Effector memory CD8-positive, alpha-beta T cell (primary cell): ENCODE results near the gene VAPB.
"Not testable (repeated sequence)": the region's sequence is repeated elsewhere in the genome, so short reads cannot be mapped to it uniquely, and the experiment has no call there.

Experiments
- ATAC-seq: fragments of 150-1000 bp; cut with Tn5 transposase; replicated peaks from 2 replicates; pipeline ENCODE4 v1.10.0; 2021; ENCODE audit warnings: mild to moderate bottlenecking, moderate library complexity
- DNase-seq, 3 experiments: peaks; one replicate each; pipeline ENCODE4 v3.0.0; 2021
- H3K27ac Mint-ChIP-seq, 2 donors: one replicate each; pipeline ENCODE4 v1.8.0; 2022; ENCODE audit warnings: mild to moderate bottlenecking in 2 of 2, mixed read lengths in 2 of 2, moderate library complexity in 2 of 2
- H3K27me3 Mint-ChIP-seq, 2 donors: one replicate each; pipeline ENCODE4 v1.8.0; 2022; ENCODE audit warnings: mixed read lengths in 2 of 2
- H3K36me3 Mint-ChIP-seq: one replicate; pipeline ENCODE4 v1.8.0; 2022; ENCODE audit warnings: mild to moderate bottlenecking, moderate library complexity, mixed read lengths; ENCODE audit not compliant: insufficient read depth
- H3K4me1 Mint-ChIP-seq, 2 donors: one replicate each; pipeline ENCODE4 v1.8.0; 2022; ENCODE audit warnings: low read depth in 2 of 2, mixed read lengths in 2 of 2
- H3K4me3 Mint-ChIP-seq, 2 donors: one replicate each; pipeline ENCODE4 v1.8.0; 2022; ENCODE audit warnings: mild to moderate bottlenecking in 2 of 2, mixed read lengths in 2 of 2, moderate library complexity in 2 of 2
- H3K9me3 Mint-ChIP-seq, 2 donors: one replicate each; pipeline ENCODE4 v1.8.0; 2022; ENCODE audit warnings: mixed read lengths in 2 of 2

Gene VAPB

GRCh38 chr20:58421497-58421850 is 32.4 kb downstream of the VAPB start:
- Mint-ChIP-seq H3K4me1 (peaks cover 15 to 18% of the 10 kb centered on the region in 2 donors), H3K36me3 (peaks cover 18% of the 10 kb centered on the region), H3K4me3 (no peak overlapping the region), H3K27me3 (no peaks in the 10 kb centered on the region), H3K27ac (peak overlapping the region in 1 of 2 donors; percentile 58), H3K9me3 (no peaks in the 10 kb centered on the region)
- ATAC-seq (no peak), DNase-seq (no peak)

GRCh38 chr20:58424218-58424969 is 35.4 kb downstream of the VAPB start:
- ATAC-seq (no peak), DNase-seq (no peak)
- Mint-ChIP-seq H3K9me3 (no peaks in the 10 kb centered on the region), H3K36me3 (peaks cover 21% of the 10 kb centered on the region), H3K4me3 (no peak overlapping the region), H3K27ac (peak overlapping the region; percentile 30 to 63), H3K27me3 (no peaks in the 10 kb centered on the region), H3K4me1 (peaks cover 11 to 12% of the 10 kb centered on the region in 2 donors)

- H3K4me1 Mint-ChIP-seq: peaks cover 18 to 20% of the 10 kb centered on the region in 2 donors
- ATAC-seq, H3K27ac Mint-ChIP-seq: not testable (repeated sequence)
These were observed 38.5 kb downstream of the VAPB start for GRCh38 chr20:58427571-58427970.

GRCh38 chr20:58428364-58428763 is 39.3 kb downstream of the VAPB start:
- no peaks in the 10 kb centered on the region for H3K27me3 Mint-ChIP-seq
- H3K36me3 Mint-ChIP-seq: peaks cover 10% of the 10 kb centered on the region
- no peak overlapping the region for H3K4me3 Mint-ChIP-seq
- no peaks in the 10 kb centered on the region for H3K9me3 Mint-ChIP-seq
- ATAC-seq (no peak), DNase-seq (no peak)
- H3K27ac Mint-ChIP-seq: no peak overlapping the region
- H3K4me1 Mint-ChIP-seq: peaks cover 25 to 27% of the 10 kb centered on the region in 2 donors

More at GRCh38 chr20:58427571-58427970, 38.5 kb downstream of the VAPB start:
- not testable (repeated sequence) for DNase-seq, H3K27me3 Mint-ChIP-seq, H3K4me3 Mint-ChIP-seq, H3K9me3 Mint-ChIP-seq
- H3K36me3 Mint-ChIP-seq: peaks cover 14% of the 10 kb centered on the region

GRCh38 chr20:58429303-58429702 is 40.3 kb downstream of the VAPB start:
- Mint-ChIP-seq H3K27me3 (no peaks in the 10 kb centered on the region), H3K4me1 (peaks cover 29 to 30% of the 10 kb centered on the region in 2 donors), H3K9me3 (no peaks in the 10 kb centered on the region), H3K27ac (no peak overlapping the region), H3K36me3 (peaks cover 10% of the 10 kb centered on the region), H3K4me3 (no peak overlapping the region)
- DNase-seq (no peak), ATAC-seq (no peak)

- ATAC-seq (no peak), DNase-seq (no peak)
- peaks cover 17% of the 10 kb centered on the region for H3K36me3 Mint-ChIP-seq
- no peak overlapping the region for H3K4me3 Mint-ChIP-seq
- H3K4me1 Mint-ChIP-seq: peaks cover 30 to 33% of the 10 kb centered on the region in 2 donors
- H3K27me3 Mint-ChIP-seq: no peaks in the 10 kb centered on the region
- peak overlapping the region in 1 of 2 donors; percentile 66 for H3K27ac Mint-ChIP-seq
- no peaks in the 10 kb centered on the region for H3K9me3 Mint-ChIP-seq
These were observed 42.1 kb downstream of the VAPB start for GRCh38 chr20:58431134-58431533.

GRCh38 chr20:58432186-58432954 is 43.3 kb downstream of the VAPB start:
- Mint-ChIP-seq H3K27ac (peak overlapping the region; percentile 66 to 83), H3K4me1 (peaks cover 33 to 36% of the 10 kb centered on the region in 2 donors), H3K9me3 (no peaks in the 10 kb centered on the region), H3K36me3 (peaks cover 21% of the 10 kb centered on the region), H3K4me3 (no peak overlapping the region), H3K27me3 (no peaks in the 10 kb centered on the region)
- no peak for DNase-seq
- no peak for ATAC-seq

GRCh38 chr20:58433029-58433647 is 44.1 kb downstream of the VAPB start:
- H3K27ac Mint-ChIP-seq: peak overlapping the region; percentile 53 to 83
- H3K9me3 Mint-ChIP-seq: no peaks in the 10 kb centered on the region
- no peak overlapping the region for H3K4me3 Mint-ChIP-seq
- no peak for ATAC-seq
- DNase-seq: no peak
- H3K27me3 Mint-ChIP-seq: no peaks in the 10 kb centered on the region
- peaks cover 25% of the 10 kb centered on the region for H3K36me3 Mint-ChIP-seq
- peaks cover 38 to 42% of the 10 kb centered on the region in 2 donors for H3K4me1 Mint-ChIP-seq

GRCh38 chr20:58433759-58434158 is 44.7 kb downstream of the VAPB start:
- Mint-ChIP-seq H3K27me3 (no peaks in the 10 kb centered on the region), H3K4me3 (no peak overlapping the region), H3K4me1 (peaks cover 34 to 47% of the 10 kb centered on the region in 2 donors), H3K36me3 (peaks cover 26% of the 10 kb centered on the region), H3K27ac (peak overlapping the region; percentile 53 to 83), H3K9me3 (no peaks in the 10 kb centered on the region)
- ATAC-seq (no peak), DNase-seq (no peak)

GRCh38 chr20:58434326-58434725 is 45.3 kb downstream of the VAPB start:
- H3K9me3 Mint-ChIP-seq: no peaks in the 10 kb centered on the region
- H3K27ac Mint-ChIP-seq: no peak overlapping the region
- peaks cover 26% of the 10 kb centered on the region for H3K36me3 Mint-ChIP-seq
- peaks cover 32 to 47% of the 10 kb centered on the region in 2 donors for H3K4me1 Mint-ChIP-seq
- DNase-seq: no peak
- ATAC-seq: no peak
- no peaks in the 10 kb centered on the region for H3K27me3 Mint-ChIP-seq
- no peak overlapping the region for H3K4me3 Mint-ChIP-seq

GRCh38 chr20:58435237-58435636 is 46.2 kb downstream of the VAPB start:
- Mint-ChIP-seq H3K4me1 (peaks cover 32 to 50% of the 10 kb centered on the region in 2 donors), H3K9me3 (no peaks in the 10 kb centered on the region), H3K36me3 (peaks cover 23% of the 10 kb centered on the region), H3K27me3 (no peaks in the 10 kb centered on the region), H3K27ac (peak overlapping the region in 1 of 2 donors; percentile 66), H3K4me3 (no peak overlapping the region)
- ATAC-seq (no peak), DNase-seq (no peak)

GRCh38 chr20:58436868-58437645 is 48.0 kb downstream of the VAPB start:
- DNase-seq (no peak), ATAC-seq (no peak)
- Mint-ChIP-seq H3K9me3 (no peaks in the 10 kb centered on the region), H3K4me1 (peaks cover 24 to 51% of the 10 kb centered on the region in 2 donors), H3K27me3 (no peaks in the 10 kb centered on the region), H3K4me3 (no peak overlapping the region), H3K36me3 (peaks cover 34% of the 10 kb centered on the region), H3K27ac (no peak overlapping the region)
